Fibroblast of pulmonary artery (primary cell): ENCODE data around the gene CBLL1.
A peak's percentile ranks its signal among the peaks of the same experiment; 100 is the strongest.

Experiments used
- DNase-seq: peaks from one replicate; pipeline ENCODE4 v3.0.0-alpha.2; 2010; ENCODE audit warnings: low read depth
- H3K4me3 ChIP-seq: replicated peaks from 2 replicates; pipeline ENCODE4 v1.5.1; 2011; ENCODE audit warnings: low read depth, mild to moderate bottlenecking, control low read depth, low read length, moderate library complexity
- TF ChIP-seq, protein P1 (sequence below): IDR thresholded peaks from 2 replicates; pipeline ENCODE4 v1.5.1; 2011; ENCODE audit warnings: mild to moderate bottlenecking, control low read depth, low read length, inconsistent platforms; ENCODE audit errors: missing control alignments

The CBLL1 gene, protein sequence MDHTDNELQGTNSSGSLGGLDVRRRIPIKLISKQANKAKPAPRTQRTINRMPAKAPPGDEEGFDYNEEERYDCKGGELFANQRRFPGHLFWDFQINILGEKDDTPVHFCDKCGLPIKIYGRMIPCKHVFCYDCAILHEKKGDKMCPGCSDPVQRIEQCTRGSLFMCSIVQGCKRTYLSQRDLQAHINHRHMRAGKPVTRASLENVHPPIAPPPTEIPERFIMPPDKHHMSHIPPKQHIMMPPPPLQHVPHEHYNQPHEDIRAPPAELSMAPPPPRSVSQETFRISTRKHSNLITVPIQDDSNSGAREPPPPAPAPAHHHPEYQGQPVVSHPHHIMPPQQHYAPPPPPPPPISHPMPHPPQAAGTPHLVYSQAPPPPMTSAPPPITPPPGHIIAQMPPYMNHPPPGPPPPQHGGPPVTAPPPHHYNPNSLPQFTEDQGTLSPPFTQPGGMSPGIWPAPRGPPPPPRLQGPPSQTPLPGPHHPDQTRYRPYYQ

DNA sequence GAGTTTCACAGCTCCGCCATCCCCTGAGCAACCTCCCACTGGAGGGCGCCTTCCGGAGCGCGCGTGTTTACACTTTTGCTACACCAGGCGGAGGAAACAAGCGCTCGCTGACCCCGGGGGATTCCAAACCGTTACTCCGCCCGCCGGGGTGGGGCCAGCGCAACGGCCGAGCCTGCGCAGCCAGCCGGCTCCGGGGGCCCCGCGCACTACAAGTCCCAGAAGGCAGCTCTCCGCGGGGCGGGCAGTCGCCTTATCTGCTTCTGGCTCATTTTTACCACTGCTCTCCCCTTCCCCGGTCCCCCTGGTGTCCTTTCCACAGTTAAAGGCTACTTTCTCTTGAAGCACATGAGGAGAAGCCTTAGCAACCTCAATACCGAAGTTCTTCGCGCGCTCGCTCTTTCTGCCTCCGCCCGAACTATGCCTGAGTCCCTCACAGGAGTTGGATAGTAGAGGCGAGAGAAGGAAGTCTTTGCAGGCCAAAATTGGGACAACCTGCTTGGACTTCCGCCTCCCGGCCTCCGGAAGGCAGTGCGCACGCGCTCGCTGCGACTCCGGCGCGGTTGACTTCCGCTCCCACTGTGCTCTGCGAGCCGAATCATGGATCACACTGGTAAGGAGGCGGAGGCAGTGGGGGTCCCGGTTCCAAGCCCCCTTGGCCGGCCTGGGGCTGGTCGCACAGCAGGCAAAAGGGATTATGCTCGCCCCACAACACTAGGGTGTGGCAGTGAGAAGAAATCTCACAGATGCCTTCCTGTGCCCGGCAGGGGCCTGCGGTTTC lies at the start of gene CBLL1:
Gene CBLL1, plus strand, starts transcription at position 576 of the 778 bp plus-strand sequence. Its CDS starts 22 bp downstream, at position 598.
- peak; percentile 97 for DNase-seq
- H3K4me3 ChIP-seq = peak within 1 kb of the TSS; percentile 81
- TF ChIP-seq, protein P1, sequence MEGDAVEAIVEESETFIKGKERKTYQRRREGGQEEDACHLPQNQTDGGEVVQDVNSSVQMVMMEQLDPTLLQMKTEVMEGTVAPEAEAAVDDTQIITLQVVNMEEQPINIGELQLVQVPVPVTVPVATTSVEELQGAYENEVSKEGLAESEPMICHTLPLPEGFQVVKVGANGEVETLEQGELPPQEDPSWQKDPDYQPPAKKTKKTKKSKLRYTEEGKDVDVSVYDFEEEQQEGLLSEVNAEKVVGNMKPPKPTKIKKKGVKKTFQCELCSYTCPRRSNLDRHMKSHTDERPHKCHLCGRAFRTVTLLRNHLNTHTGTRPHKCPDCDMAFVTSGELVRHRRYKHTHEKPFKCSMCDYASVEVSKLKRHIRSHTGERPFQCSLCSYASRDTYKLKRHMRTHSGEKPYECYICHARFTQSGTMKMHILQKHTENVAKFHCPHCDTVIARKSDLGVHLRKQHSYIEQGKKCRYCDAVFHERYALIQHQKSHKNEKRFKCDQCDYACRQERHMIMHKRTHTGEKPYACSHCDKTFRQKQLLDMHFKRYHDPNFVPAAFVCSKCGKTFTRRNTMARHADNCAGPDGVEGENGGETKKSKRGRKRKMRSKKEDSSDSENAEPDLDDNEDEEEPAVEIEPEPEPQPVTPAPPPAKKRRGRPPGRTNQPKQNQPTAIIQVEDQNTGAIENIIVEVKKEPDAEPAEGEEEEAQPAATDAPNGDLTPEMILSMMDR = peak; percentile 71

DNA sequence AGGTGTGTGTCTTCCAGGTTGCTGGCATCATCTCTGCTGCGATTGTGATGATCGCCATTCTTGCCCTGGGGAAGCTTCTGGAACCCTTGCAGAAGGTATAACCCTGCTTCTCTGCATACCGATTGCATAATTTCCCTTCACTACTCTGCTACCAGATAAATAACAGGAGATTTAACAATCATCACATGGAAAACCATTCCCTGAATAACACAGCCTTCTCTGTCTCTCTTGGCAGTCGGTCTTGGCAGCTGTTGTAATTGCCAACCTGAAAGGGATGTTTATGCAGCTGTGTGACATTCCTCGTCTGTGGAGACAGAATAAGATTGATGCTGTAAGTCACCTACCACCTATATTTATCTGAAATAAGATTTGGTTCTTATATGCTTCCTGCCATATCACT lies 49.6 kb upstream of the CBLL1 start:
- DNase-seq = peak; percentile 74
- H3K4me3 ChIP-seq = no peak overlapping the region
- TF ChIP-seq, protein P1 = no peak

DNA sequence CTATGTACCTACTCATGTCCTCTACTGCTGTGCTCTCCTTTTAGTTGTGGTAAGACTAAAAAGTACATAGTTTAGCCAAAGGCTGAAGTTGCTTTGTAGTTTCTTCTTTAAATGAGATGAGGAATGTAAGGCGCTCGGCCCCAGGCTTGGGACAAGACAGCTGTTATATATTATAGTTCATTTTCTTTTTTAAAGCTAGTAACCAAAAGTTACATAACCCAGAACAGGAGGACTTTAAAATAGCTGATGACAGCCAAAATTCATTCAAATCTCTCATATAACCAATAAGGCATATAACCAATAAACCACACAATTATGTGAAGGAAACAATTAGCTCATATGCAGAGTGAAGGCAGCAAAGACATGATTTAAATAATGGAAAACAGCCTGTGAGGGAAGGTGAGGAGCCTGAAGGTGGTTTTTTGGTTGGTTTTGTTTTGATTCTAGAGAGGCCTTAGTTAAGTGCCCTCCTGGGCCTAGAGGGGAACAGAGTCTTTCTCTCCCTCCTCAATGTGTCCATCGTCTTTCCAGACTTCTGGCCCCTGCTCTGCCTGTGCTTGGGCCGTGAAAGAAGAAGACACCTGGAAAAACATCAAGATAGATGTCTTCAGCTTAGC lies 47.5 kb upstream of the CBLL1 start:
- DNase-seq = no peak
- TF ChIP-seq, protein P1 = no peak
- no peak overlapping the region for H3K4me3 ChIP-seq

DNA sequence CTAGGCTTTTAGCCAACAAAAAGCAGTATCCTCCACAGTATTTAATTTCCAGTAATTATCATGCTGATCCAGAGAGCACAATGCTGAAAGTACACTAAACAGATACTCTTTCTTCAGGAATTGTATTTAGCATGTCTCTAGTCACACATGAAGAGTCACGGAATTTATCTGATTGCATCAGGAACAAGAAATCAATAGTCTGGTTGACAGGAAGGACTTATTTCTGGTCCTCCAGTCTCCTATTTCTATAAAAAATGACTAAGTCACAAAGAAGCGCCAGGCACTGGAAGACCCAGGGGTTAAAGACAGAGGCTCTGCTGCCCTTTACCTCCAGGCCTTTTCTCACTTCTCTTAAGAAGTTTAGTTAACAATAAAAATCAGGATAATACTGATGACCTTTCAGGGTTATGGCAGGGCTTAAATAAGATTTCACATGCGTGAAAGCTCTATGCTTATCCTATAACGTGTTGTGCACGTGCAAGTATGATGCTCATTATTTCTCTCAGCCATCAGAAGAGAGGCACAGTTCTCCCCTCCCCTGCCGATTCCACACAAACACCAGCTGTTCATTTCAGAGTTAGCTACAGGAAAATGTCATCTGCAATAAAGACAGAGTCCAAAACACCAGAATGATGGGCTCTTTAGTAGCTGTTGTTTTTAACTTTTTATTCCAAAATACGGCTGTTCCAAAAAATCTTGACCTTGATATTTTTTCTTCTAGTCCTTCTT lies 46.5 kb upstream of the CBLL1 start:
- H3K4me3 ChIP-seq = no peak overlapping the region
- no peak for DNase-seq
- TF ChIP-seq, protein P1 = no peak

DNA sequence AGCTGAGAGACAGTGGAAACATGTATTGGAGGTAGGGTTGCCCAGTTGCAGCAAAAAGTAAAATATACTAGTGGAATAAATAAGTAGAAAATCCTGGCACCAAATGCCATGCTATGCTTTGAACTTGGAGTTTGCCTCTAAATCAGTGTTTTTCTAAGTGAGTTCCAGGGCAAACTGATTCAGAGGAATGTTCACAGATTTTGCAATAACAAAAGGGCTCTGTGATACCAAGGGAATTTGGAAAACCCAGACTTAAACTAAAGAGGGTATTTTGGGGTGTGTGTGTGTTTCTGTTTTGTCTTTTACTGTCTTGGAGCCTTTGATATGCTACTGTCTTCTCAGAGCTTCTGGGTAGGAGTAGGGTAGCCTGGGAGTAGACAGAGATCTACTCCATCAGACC lies 43.4 kb upstream of the CBLL1 start:
- no peak for DNase-seq
- TF ChIP-seq, protein P1 = no peak
- no peak overlapping the region for H3K4me3 ChIP-seq

DNA sequence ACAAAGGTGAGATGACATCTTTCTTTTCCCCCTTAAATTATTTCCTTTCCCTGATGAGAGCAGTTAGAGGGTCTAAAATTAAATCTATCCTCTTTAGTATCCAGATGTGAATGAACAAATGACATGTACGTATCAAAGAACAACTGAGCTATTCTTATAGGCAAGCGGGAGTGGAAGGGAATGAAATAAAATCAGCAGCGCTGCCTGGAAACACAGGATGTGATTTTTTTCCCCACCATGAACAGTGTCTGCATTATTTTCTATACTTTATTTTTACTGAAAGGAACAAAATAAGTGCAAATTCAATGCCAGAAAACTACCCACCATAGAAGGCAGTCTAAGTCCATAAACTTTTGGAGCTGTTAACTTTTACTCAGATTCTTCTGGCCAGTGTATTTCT lies 42.8 kb upstream of the CBLL1 start:
- TF ChIP-seq, protein P1 = no peak
- no peak for DNase-seq
- no peak overlapping the region for H3K4me3 ChIP-seq
